Osteocyte (in vitro differentiated cells): ENCODE measurements around the gene FAM89B. TPM values are rescaled to one million over a fixed set of nuclear protein-coding genes. Genes with fewer than 3 reads are reported as not detected.

ENCODE experiments used
- DNase-seq: peaks from one replicate; pipeline ENCODE4 v3.0.0; 2021; ENCODE audit warnings: mixed read lengths; ENCODE audit not compliant: unreplicated experiment; ENCODE audit errors: extremely low spot score
- H3K27ac Mint-ChIP-seq: one replicate; pipeline ENCODE4 v1.8.0; 2021; ENCODE audit warnings: mild to moderate bottlenecking, mixed read lengths; ENCODE audit not compliant: unreplicated experiment
- H3K27me3 Mint-ChIP-seq: one replicate; pipeline ENCODE4 v1.8.0; 2021; ENCODE audit warnings: mixed read lengths; ENCODE audit not compliant: unreplicated experiment
- H3K36me3 Mint-ChIP-seq: one replicate; pipeline ENCODE4 v1.8.0; 2021; ENCODE audit warnings: mixed read lengths; ENCODE audit not compliant: unreplicated experiment
- H3K4me1 Mint-ChIP-seq: one replicate; pipeline ENCODE4 v1.8.0; 2021; ENCODE audit warnings: mixed read lengths; ENCODE audit not compliant: unreplicated experiment
- H3K4me3 Mint-ChIP-seq: one replicate; pipeline ENCODE4 v1.8.0; 2021; ENCODE audit warnings: mild to moderate bottlenecking, moderate library complexity, mixed read lengths; ENCODE audit not compliant: unreplicated experiment
- H3K9me3 Mint-ChIP-seq: one replicate; pipeline ENCODE4 v1.8.0; 2021; ENCODE audit warnings: mixed read lengths; ENCODE audit not compliant: unreplicated experiment
- CTCF ChIP-seq: fragments of 200-600 bp; sonication (generic); IDR thresholded peaks from 2 replicates; pipeline ENCODE4 v1.5.0; 2021; ENCODE audit warnings: antibody characterized with exemption, mild to moderate bottlenecking, moderate library complexity
- total RNA-seq: library from RNA; stranded (reverse); gene quantifications from 2 replicates; pipeline ENCODE4 v1.2.1, GENCODE V29; 2021

The FAM89B gene
- total RNA-seq, 1 donor from 2014 or later, result 92.1 TPM

- Mint-ChIP-seq H3K4me1 (peaks cover 25% of the 10 kb centered on the region), H3K36me3 (peaks cover 11% of the 10 kb centered on the region), H3K27ac (no peak overlapping the region), H3K27me3 (no peaks in the 10 kb centered on the region), H3K4me3 (no peak overlapping the region), H3K9me3 (no peaks in the 10 kb centered on the region)
- no peak for TF ChIP-seq CTCF
- DNase-seq, result no peak
These were observed 8.4 kb downstream of the FAM89B start for GRCh38 chr11:65580756-65581155.

GRCh38 chr11:65581928-65582327 lies 9.6 kb downstream of the FAM89B start:
- Mint-ChIP-seq H3K27me3 (no peaks in the 10 kb centered on the region), H3K4me1 (peaks cover 26% of the 10 kb centered on the region), H3K4me3 (no peak overlapping the region), H3K27ac (no peak overlapping the region), H3K36me3 (peaks cover 14% of the 10 kb centered on the region), H3K9me3 (no peaks in the 10 kb centered on the region)
- DNase-seq, result no peak
- TF ChIP-seq CTCF, result no peak

- TF ChIP-seq CTCF, result no peak
- DNase-seq, result no peak
- Mint-ChIP-seq H3K4me1 (peaks cover 27% of the 10 kb centered on the region), H3K36me3 (peaks cover 17% of the 10 kb centered on the region), H3K27me3 (no peaks in the 10 kb centered on the region), H3K27ac (no peak overlapping the region), H3K4me3 (no peak overlapping the region), H3K9me3 (no peaks in the 10 kb centered on the region)
These were observed 11.3 kb downstream of the FAM89B start for GRCh38 chr11:65583589-65583988.

GRCh38 chr11:65584106-65584505 lies 11.8 kb downstream of the FAM89B start:
- H3K4me1 Mint-ChIP-seq, result peaks cover 29% of the 10 kb centered on the region
- no peak for TF ChIP-seq CTCF
- no peak overlapping the region for H3K27ac Mint-ChIP-seq
- H3K4me3 Mint-ChIP-seq, result no peak overlapping the region
- H3K9me3 Mint-ChIP-seq, result no peaks in the 10 kb centered on the region
- DNase-seq, result no peak
- H3K36me3 Mint-ChIP-seq, result peaks cover 17% of the 10 kb centered on the region
- H3K27me3 Mint-ChIP-seq, result no peaks in the 10 kb centered on the region

- no peak for TF ChIP-seq CTCF
- Mint-ChIP-seq H3K4me3 (no peak overlapping the region), H3K36me3 (peaks cover 17% of the 10 kb centered on the region), H3K27me3 (no peaks in the 10 kb centered on the region), H3K4me1 (peaks cover 30% of the 10 kb centered on the region), H3K9me3 (no peaks in the 10 kb centered on the region), H3K27ac (no peak overlapping the region)
- DNase-seq, result no peak
These were observed 12.4 kb downstream of the FAM89B start for GRCh38 chr11:65584723-65585171.
